Measurements from ENCODE around the gene IGFL2. TPM values are rescaled to one million over a fixed set of nuclear protein-coding genes. Genes with fewer than 3 reads are reported as not detected.

IGFL2 gene
- total RNA-seq, 3 donors from 2014 or later (not counting 1 experiment from before 2014, with no cell fraction given), result not detected

GRCh38 chr19:46113726-46114125 is 34.3 kb upstream of the IGFL2 start:
- TF ChIP-seq, protein P1, sequence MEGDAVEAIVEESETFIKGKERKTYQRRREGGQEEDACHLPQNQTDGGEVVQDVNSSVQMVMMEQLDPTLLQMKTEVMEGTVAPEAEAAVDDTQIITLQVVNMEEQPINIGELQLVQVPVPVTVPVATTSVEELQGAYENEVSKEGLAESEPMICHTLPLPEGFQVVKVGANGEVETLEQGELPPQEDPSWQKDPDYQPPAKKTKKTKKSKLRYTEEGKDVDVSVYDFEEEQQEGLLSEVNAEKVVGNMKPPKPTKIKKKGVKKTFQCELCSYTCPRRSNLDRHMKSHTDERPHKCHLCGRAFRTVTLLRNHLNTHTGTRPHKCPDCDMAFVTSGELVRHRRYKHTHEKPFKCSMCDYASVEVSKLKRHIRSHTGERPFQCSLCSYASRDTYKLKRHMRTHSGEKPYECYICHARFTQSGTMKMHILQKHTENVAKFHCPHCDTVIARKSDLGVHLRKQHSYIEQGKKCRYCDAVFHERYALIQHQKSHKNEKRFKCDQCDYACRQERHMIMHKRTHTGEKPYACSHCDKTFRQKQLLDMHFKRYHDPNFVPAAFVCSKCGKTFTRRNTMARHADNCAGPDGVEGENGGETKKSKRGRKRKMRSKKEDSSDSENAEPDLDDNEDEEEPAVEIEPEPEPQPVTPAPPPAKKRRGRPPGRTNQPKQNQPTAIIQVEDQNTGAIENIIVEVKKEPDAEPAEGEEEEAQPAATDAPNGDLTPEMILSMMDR (IDR thresholded peaks at IDR 0.05), result no peak

GRCh38 chr19:46115396-46116106 is 32.5 kb upstream of the IGFL2 start:
- Mint-ChIP-seq H3K27me3 (ENCODE audit: low read depth in 2 of 2) (peaks cover 19 to 46% of the 10 kb centered on the region in 2 donors), H3K27ac (no peak overlapping the region), H3K36me3 (no peaks in the 10 kb centered on the region), H3K9me3 (no peaks in the 10 kb centered on the region), H3K4me1 (no peaks in the 10 kb centered on the region), H3K4me3 (no peak overlapping the region)
- no peaks in the 10 kb centered on the region for H3K36me3 ChIP-seq (ENCODE audit: control insufficient read depth, insufficient read depth, low read length)
- ATAC-seq (no peak), DNase-seq (no peak)
- no peak overlapping the region for H3K27ac ChIP-seq (ENCODE audit: low read length)
- WGBS (ENCODE audit: insufficient coverage), result 69% methylated on average over 9 of the region's 9 CpGs
- intact Hi-C loops (cut with micrococcal nuclease), result no loop called here
- no peaks in the 10 kb centered on the region for H3K9me3 ChIP-seq (ENCODE audit: control insufficient read depth, insufficient read depth, low read length)
- H3K27me3 ChIP-seq (ENCODE audit: control insufficient read depth, insufficient read depth, low read length), result peaks cover 10% of the 10 kb centered on the region
- TF ChIP-seq, protein P1 (IDR thresholded peaks at IDR 0.05), result no peak
- H3K4me3 ChIP-seq (ENCODE audit: low read length), result no peak overlapping the region
- H3K4me1 ChIP-seq (ENCODE audit: control insufficient read depth, insufficient read depth, low read length), result no peaks in the 10 kb centered on the region

More at GRCh38 chr19:46113726-46114125, 34.3 kb upstream of the IGFL2 start:
- no peaks in the 10 kb centered on the region for H3K4me1 Mint-ChIP-seq
- H3K9me3 Mint-ChIP-seq, result no peaks in the 10 kb centered on the region
- DNase-seq, result no peak
- Histone ChIP-seq H3K27ac (ENCODE audit: low read length) (no peak overlapping the region), H3K36me3 (ENCODE audit: control insufficient read depth, insufficient read depth, low read length) (no peaks in the 10 kb centered on the region), H3K4me1 (ENCODE audit: control insufficient read depth, insufficient read depth, low read length) (no peaks in the 10 kb centered on the region), H3K9me3 (ENCODE audit: control insufficient read depth, insufficient read depth, low read length) (no peaks in the 10 kb centered on the region), H3K4me3 (ENCODE audit: low read length) (no peak overlapping the region), H3K27me3 (ENCODE audit: control insufficient read depth, insufficient read depth, low read length) (peaks cover 10% of the 10 kb centered on the region)
- no peak overlapping the region for H3K27ac Mint-ChIP-seq
- no peak for ATAC-seq
- WGBS (ENCODE audit: insufficient coverage), result 80% methylated on average over 1 of the region's 1 CpG
- H3K36me3 Mint-ChIP-seq, result no peaks in the 10 kb centered on the region
- no peak overlapping the region for H3K4me3 Mint-ChIP-seq
- intact Hi-C loops (cut with micrococcal nuclease), result no loop called here
- peaks cover 14 to 39% of the 10 kb centered on the region in 2 donors for H3K27me3 Mint-ChIP-seq (ENCODE audit: low read depth in 2 of 2)

- no peaks in the 10 kb centered on the region for H3K9me3 Mint-ChIP-seq
- peaks cover 10% of the 10 kb centered on the region for H3K27me3 ChIP-seq (ENCODE audit: control insufficient read depth, insufficient read depth, low read length)
- no peak for DNase-seq
- H3K36me3 ChIP-seq (ENCODE audit: control insufficient read depth, insufficient read depth, low read length), result no peaks in the 10 kb centered on the region
- no peaks in the 10 kb centered on the region for H3K4me1 ChIP-seq (ENCODE audit: control insufficient read depth, insufficient read depth, low read length)
- no peak overlapping the region for H3K4me3 ChIP-seq (ENCODE audit: low read length)
- no peaks in the 10 kb centered on the region for H3K4me1 Mint-ChIP-seq
- no peak overlapping the region for H3K4me3 Mint-ChIP-seq
- no peak overlapping the region for H3K27ac ChIP-seq (ENCODE audit: low read length)
- intact Hi-C loops (cut with micrococcal nuclease), result no loop called here
- H3K9me3 ChIP-seq (ENCODE audit: control insufficient read depth, insufficient read depth, low read length), result no peaks in the 10 kb centered on the region
- H3K27me3 Mint-ChIP-seq (ENCODE audit: low read depth in 2 of 2), result peaks cover 21 to 48% of the 10 kb centered on the region in 2 donors
- WGBS (ENCODE audit: insufficient coverage), result 83% methylated on average over 2 of the region's 3 CpGs
- ATAC-seq, result no peak
- H3K36me3 Mint-ChIP-seq, result no peaks in the 10 kb centered on the region
- H3K27ac Mint-ChIP-seq, result no peak overlapping the region
- TF ChIP-seq, protein P1 (IDR thresholded peaks at IDR 0.05), result no peak
These were observed 31.9 kb upstream of the IGFL2 start for GRCh38 chr19:46116121-46116520.

DNA sequence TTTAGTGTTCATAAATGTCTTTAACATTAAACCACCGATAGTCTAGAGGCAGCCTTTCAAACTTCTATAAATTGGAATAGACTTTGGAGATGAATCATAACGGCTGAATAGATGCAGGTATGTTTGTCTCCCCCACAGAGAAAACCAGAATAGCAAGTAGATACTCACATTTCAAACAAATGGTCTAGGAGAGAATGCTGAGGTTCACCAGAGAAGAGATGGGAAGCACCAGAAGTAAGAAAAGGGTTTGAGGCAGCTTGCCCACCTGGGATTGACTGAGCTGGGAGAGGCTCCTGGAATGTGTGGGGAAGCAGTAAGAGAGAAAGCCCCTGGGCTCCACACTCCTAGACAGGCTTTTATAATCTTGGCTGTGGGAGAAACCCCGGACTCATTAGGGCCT is 29.9 kb upstream of the IGFL2 start:
- Mint-ChIP-seq H3K4me1 (no peaks in the 10 kb centered on the region), H3K9me3 (no peaks in the 10 kb centered on the region), H3K36me3 (no peaks in the 10 kb centered on the region), H3K27me3 (ENCODE audit: low read depth in 2 of 2) (peaks cover 23 to 44% of the 10 kb centered on the region in 2 donors), H3K4me3 (no peak overlapping the region), H3K27ac (no peak overlapping the region)
- 75% methylated on average over 1 of the region's 3 CpGs for WGBS (ENCODE audit: insufficient coverage)
- H3K27ac ChIP-seq (ENCODE audit: low read length), result no peak overlapping the region
- intact Hi-C loops (cut with micrococcal nuclease), result no loop called here
- ATAC-seq, result no peak
- no peak overlapping the region for H3K4me3 ChIP-seq (ENCODE audit: low read length)
- DNase-seq, result no peak
- H3K36me3 ChIP-seq (ENCODE audit: control insufficient read depth, insufficient read depth, low read length), result no peaks in the 10 kb centered on the region
- H3K9me3 ChIP-seq (ENCODE audit: control insufficient read depth, insufficient read depth, low read length), result no peaks in the 10 kb centered on the region
- H3K27me3 ChIP-seq (ENCODE audit: control insufficient read depth, insufficient read depth, low read length), result peaks cover 6% of the 10 kb centered on the region
- no peaks in the 10 kb centered on the region for H3K4me1 ChIP-seq (ENCODE audit: control insufficient read depth, insufficient read depth, low read length)
- TF ChIP-seq, protein P1 (IDR thresholded peaks at IDR 0.05), result no peak
